ENCODE results near the gene FAM219A.
"Not testable (repeated sequence)": the region's sequence is repeated elsewhere in the genome, so short reads cannot be mapped to it uniquely, and the experiment has no call there.

Gene FAM219A

DNA sequence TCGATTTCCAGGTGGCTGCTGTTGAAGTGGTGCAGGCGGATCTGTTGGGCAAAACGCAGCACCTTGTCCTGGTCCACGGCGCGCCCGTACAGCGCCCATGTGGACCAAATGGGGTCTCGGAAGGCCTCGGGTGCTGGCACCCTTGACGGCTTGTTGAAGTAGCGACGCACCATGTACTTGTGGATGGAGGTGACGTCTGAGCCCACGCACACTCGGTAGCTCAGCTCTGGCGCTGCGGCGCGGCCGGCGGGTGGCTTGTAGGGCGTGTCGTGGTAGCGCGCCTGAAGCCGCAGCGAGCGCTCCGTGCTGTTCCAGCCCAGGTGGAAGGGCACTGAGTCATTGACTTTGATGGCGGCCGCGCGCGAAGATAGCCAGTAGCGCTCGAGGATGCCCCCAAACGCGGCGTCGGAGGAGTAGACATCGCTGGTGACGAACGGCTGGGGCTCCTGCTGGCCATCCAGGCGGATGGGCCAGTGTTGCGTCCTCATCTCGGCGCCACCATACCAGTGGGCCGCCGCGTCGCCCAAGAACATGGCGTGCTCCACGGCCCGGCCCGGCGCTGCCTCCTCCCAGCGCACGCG, 86.4 kb downstream of the FAM219A start:
- H3K4me3 Mint-ChIP-seq = no peak overlapping the region
- H3K4me1 Mint-ChIP-seq (ENCODE audit: low read depth in 2 of 2) = peaks cover 14% of the 10 kb centered on the region in 2 donors
- H3K27ac Mint-ChIP-seq = no peak overlapping the region
- peaks cover 14% of the 10 kb centered on the region for H3K36me3 Mint-ChIP-seq (ENCODE audit: insufficient read depth)
- no peaks in the 10 kb centered on the region for H3K9me3 Mint-ChIP-seq
- H3K27me3 Mint-ChIP-seq = no peaks in the 10 kb centered on the region
- no peak for ATAC-seq (replicated peaks)
- no peak for DNase-seq

GRCh38 chr9:34370970-34371880, 87.1 kb downstream of the FAM219A start:
- peak; percentile 81 for ATAC-seq (replicated peaks)
- H3K36me3 Mint-ChIP-seq (ENCODE audit: insufficient read depth) = peaks cover 10% of the 10 kb centered on the region
- H3K27me3 Mint-ChIP-seq = no peaks in the 10 kb centered on the region
- no peaks in the 10 kb centered on the region for H3K9me3 Mint-ChIP-seq
- peaks cover 10 to 11% of the 10 kb centered on the region in 2 donors for H3K4me1 Mint-ChIP-seq (ENCODE audit: low read depth in 2 of 2)
- DNase-seq = peak in 2 of 3 experiments; percentile 42
- H3K4me3 Mint-ChIP-seq = peak overlapping the region; percentile 35 to 72
- H3K27ac Mint-ChIP-seq = no peak overlapping the region

GRCh38 chr9:34370335-34370969, 87.9 kb downstream of the FAM219A start:
- H3K27ac Mint-ChIP-seq = no peak overlapping the region
- peaks cover 2 to 3% of the 10 kb centered on the region in 2 donors for H3K4me1 Mint-ChIP-seq (ENCODE audit: low read depth in 2 of 2)
- DNase-seq (no peak), ATAC-seq (replicated peaks) (no peak)
- H3K9me3 Mint-ChIP-seq = no peaks in the 10 kb centered on the region
- no peaks in the 10 kb centered on the region for H3K27me3 Mint-ChIP-seq
- H3K36me3 Mint-ChIP-seq (ENCODE audit: insufficient read depth) = peaks cover 6% of the 10 kb centered on the region
- H3K4me3 Mint-ChIP-seq = peak overlapping the region; percentile 35 to 72

GRCh38 chr9:34369636-34370035, 88.7 kb downstream of the FAM219A start:
- Mint-ChIP-seq H3K36me3 (ENCODE audit: insufficient read depth) (peaks cover 6% of the 10 kb centered on the region), H3K27ac (no peak overlapping the region), H3K27me3 (no peaks in the 10 kb centered on the region), H3K9me3 (no peaks in the 10 kb centered on the region), H3K4me1 (ENCODE audit: low read depth in 2 of 2) (no peaks in the 10 kb centered on the region), H3K4me3 (no peak overlapping the region)
- DNase-seq = no peak
- ATAC-seq (replicated peaks) = no peak

GRCh38 chr9:34368796-34369195, 89.6 kb downstream of the FAM219A start:
- not testable (repeated sequence) for H3K4me1 Mint-ChIP-seq (ENCODE audit: low read depth in 2 of 2); H3K36me3 Mint-ChIP-seq (ENCODE audit: insufficient read depth); H3K9me3 Mint-ChIP-seq

DNA sequence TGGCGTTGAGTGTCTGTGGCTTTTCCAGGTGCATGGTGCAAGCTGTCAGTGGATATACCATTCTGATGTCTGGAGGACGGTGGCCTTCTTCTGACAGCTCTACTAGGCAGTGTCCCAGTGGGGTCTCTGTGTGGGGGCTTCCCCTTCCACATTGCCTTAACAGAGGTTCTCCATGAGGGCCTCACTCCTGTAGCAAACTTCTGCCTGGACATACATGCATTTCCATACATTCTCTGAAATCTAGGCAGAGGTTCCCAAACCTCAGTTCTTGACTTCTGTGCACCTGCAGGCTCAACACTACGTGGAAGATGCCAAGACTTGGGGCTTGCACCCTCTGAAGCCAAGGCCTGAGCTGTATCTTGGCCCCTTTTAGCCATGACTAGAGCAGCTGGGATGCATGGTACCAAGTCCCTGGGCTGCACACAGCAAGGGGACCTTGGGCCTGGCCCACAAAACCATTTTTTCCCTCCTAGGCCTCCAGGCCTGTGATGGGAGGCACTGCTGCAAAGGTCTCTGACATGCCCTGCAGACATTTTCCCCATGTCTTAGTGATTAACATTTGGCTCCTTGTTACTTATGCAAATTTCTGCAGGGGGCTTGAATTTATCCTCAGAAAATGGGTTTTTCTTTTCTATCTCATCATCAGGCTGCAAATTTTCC, 90.5 kb downstream of the FAM219A start:
- H3K27ac Mint-ChIP-seq; H3K4me1 Mint-ChIP-seq (ENCODE audit: low read depth in 2 of 2); ATAC-seq (replicated peaks); DNase-seq; H3K36me3 Mint-ChIP-seq (ENCODE audit: insufficient read depth); H3K9me3 Mint-ChIP-seq; H3K4me3 Mint-ChIP-seq; H3K27me3 Mint-ChIP-seq: not testable (repeated sequence)

More at GRCh38 chr9:34368796-34369195, 89.6 kb downstream of the FAM219A start:
- DNase-seq; H3K4me3 Mint-ChIP-seq; ATAC-seq (replicated peaks); H3K27ac Mint-ChIP-seq; H3K27me3 Mint-ChIP-seq: not testable (repeated sequence)

- no peak overlapping the region for H3K4me3 Mint-ChIP-seq
- no peaks in the 10 kb centered on the region for H3K9me3 Mint-ChIP-seq
- H3K4me1 Mint-ChIP-seq (ENCODE audit: low read depth in 2 of 2) = peaks cover 0 to 2% of the 10 kb centered on the region in 2 donors
- no peak for ATAC-seq (replicated peaks)
- no peak overlapping the region for H3K27ac Mint-ChIP-seq
- DNase-seq = no peak
- no peaks in the 10 kb centered on the region for H3K27me3 Mint-ChIP-seq
- peaks cover 2% of the 10 kb centered on the region for H3K36me3 Mint-ChIP-seq (ENCODE audit: insufficient read depth)
Observed at GRCh38 chr9:34366365-34366764, 92.0 kb downstream of the FAM219A start.

DNA sequence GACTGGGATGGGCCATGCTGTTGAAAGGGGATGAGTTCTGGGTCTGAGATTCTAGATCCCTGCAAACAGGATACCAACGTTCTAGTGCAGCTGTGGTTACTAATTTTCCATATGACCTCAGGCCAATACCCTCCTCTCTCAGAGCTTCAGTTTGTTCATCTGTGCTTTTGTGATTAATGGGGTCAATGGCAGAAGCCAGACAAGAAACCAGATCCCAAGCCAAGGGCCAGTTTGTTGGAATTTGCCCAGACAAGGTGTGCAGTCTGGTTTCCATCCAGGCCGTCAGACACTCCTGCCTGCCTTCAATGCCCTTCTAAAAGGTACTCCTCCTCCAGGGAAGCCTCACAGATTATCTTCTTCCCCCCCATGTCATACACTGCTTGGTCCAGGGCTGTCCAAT, 93.1 kb downstream of the FAM219A start:
- H3K27me3 Mint-ChIP-seq = no peaks in the 10 kb centered on the region
- peaks cover 2% of the 10 kb centered on the region for H3K36me3 Mint-ChIP-seq (ENCODE audit: insufficient read depth)
- no peak overlapping the region for H3K4me3 Mint-ChIP-seq
- H3K4me1 Mint-ChIP-seq (ENCODE audit: low read depth in 2 of 2) = peaks cover 0 to 2% of the 10 kb centered on the region in 2 donors
- H3K27ac Mint-ChIP-seq = no peak overlapping the region
- no peak for ATAC-seq (replicated peaks)
- no peaks in the 10 kb centered on the region for H3K9me3 Mint-ChIP-seq
- no peak for DNase-seq

DNA sequence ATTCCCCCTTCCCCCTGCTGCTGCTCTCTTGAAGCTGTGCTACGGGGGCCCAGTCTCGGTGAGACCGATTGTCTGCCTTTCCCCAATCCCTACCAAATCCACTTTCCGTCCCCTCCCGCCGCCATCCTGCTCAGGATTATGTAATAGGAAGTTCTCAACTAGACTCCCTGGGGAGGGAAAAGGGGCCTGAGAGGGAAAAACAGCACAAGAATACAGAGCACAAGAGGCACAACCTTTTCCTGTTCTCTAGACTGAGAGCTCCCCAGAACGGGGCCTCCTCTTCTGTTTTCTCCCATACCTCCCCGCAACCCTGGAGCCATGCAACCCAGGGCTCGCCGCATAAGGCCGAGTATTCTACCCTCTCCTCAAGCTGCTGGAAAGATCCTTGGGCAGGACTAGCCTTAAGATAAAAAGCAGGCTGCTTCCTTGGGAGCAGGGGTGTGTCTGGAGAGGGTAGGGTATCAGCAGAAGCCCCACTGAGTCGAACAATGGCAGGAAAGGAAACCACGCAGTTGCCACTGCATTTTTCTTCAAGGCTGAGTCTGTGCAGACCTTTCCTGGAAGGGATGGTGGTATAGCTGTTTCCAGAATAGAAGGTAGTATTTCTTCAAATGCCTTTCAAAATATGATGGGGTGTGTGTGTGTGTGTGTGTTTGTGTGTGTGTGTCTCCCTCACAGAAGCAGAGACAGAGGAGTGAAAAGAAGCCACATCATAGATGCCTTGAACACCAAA, 94.6 kb downstream of the FAM219A start:
- DNase-seq (no peak), ATAC-seq (replicated peaks) (no peak)
- no peaks in the 10 kb centered on the region for H3K27me3 Mint-ChIP-seq
- H3K4me3 Mint-ChIP-seq = no peak overlapping the region
- no peaks in the 10 kb centered on the region for H3K9me3 Mint-ChIP-seq
- H3K27ac Mint-ChIP-seq = no peak overlapping the region
- no peaks in the 10 kb centered on the region for H3K36me3 Mint-ChIP-seq (ENCODE audit: insufficient read depth)
- peaks cover 0 to 2% of the 10 kb centered on the region in 2 donors for H3K4me1 Mint-ChIP-seq (ENCODE audit: low read depth in 2 of 2)

- H3K4me3 Mint-ChIP-seq = no peak overlapping the region
- DNase-seq (no peak), ATAC-seq (replicated peaks) (no peak)
- no peak overlapping the region for H3K27ac Mint-ChIP-seq
- peaks cover 0 to 2% of the 10 kb centered on the region in 2 donors for H3K4me1 Mint-ChIP-seq (ENCODE audit: low read depth in 2 of 2)
- H3K36me3 Mint-ChIP-seq (ENCODE audit: insufficient read depth) = no peaks in the 10 kb centered on the region
- H3K27me3 Mint-ChIP-seq = no peaks in the 10 kb centered on the region
- no peaks in the 10 kb centered on the region for H3K9me3 Mint-ChIP-seq
Observed at GRCh38 chr9:34362614-34363214, 95.7 kb downstream of the FAM219A start.

GRCh38 chr9:34352957-34353356, 105.4 kb downstream of the FAM219A start:
- H3K9me3 Mint-ChIP-seq; DNase-seq; H3K27ac Mint-ChIP-seq; H3K4me3 Mint-ChIP-seq; H3K27me3 Mint-ChIP-seq; ATAC-seq (replicated peaks); H3K4me1 Mint-ChIP-seq (ENCODE audit: low read depth in 2 of 2): not testable (repeated sequence)
- H3K36me3 Mint-ChIP-seq (ENCODE audit: insufficient read depth) = peaks cover 11% of the 10 kb centered on the region

DNA sequence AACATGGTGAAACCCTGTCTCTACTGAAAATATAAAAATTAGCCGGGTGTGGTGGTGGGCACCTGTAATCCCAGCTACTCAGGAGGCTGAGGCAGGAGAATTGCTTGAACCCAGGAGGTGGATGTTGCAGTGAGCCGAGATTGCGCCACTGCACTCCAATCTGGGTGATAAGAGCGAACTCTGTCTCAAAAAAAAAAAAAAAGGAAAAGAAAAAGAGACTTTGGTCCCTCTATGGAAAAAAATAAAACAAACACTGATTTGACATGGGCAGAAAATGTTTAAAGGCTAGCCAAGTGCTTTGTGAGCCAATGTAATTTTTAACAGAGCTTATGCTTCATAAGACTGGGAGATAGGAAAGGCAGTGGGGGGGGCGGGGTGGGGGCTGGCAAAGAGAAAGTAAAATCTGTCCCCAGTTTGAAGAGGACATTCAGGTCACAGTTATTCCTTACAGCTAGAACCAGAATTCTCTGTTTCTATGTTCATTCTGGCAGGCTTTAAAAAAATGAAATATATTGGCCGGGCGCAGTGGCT, 106.2 kb downstream of the FAM219A start:
- not testable (repeated sequence) for H3K4me1 Mint-ChIP-seq (ENCODE audit: low read depth in 2 of 2); ATAC-seq (replicated peaks); H3K27ac Mint-ChIP-seq; H3K27me3 Mint-ChIP-seq; H3K9me3 Mint-ChIP-seq; H3K4me3 Mint-ChIP-seq; DNase-seq
- peaks cover 11% of the 10 kb centered on the region for H3K36me3 Mint-ChIP-seq (ENCODE audit: insufficient read depth)
